ENCODE measurements around the gene CORO7.

The CORO7 gene

GRCh38 chr16:4316864-4317531, 99.4 kb downstream of the CORO7 start:
- Histone ChIP-seq H3K36me3 (ENCODE audit: control insufficient read depth, insufficient read depth, low read length) (no peaks in the 10 kb centered on the region), H2BK5ac (ENCODE audit: low read length) (no peak overlapping the region), H2BK120ac (ENCODE audit: low read depth, low read length) (no peak overlapping the region), H3K4me3 (ENCODE audit: low read length) (peak overlapping the region; percentile 23), H3K27ac (ENCODE audit: low read depth, low read length) (no peak overlapping the region), H3K9ac (ENCODE audit: low read length) (peak overlapping the region; percentile 70), H3K79me1 (ENCODE audit: low read length) (peaks cover 10% of the 10 kb centered on the region), H4K8ac (ENCODE audit: low read depth, low read length) (no peak overlapping the region), H3K79me2 (ENCODE audit: control insufficient read depth, insufficient read depth, low read length) (peaks cover 25% of the 10 kb centered on the region), H3K56ac (ENCODE audit: low read length) (peak overlapping the region; percentile 81), H3K23ac (ENCODE audit: low read length) (no peak overlapping the region), H3K4ac (ENCODE audit: low read depth, low read length) (no peak overlapping the region), H3K27me3 (ENCODE audit: insufficient read depth, low read length, poor library complexity) (no peaks in the 10 kb centered on the region), H3K18ac (ENCODE audit: low read length) (no peak overlapping the region), H3K4me1 (ENCODE audit: control insufficient read depth, low read depth, low read length) (peaks cover 2% of the 10 kb centered on the region), H3K4me2 (ENCODE audit: low read length) (peak overlapping the region; percentile 87), H2AK5ac (ENCODE audit: low read length) (no peak overlapping the region), H2BK15ac (replicated peaks; ENCODE audit: low read depth) (no peak overlapping the region), H4K5ac (ENCODE audit: low read length) (no peak overlapping the region)
- WGBS (ENCODE audit: extremely low coverage, insufficient coverage, low lambda C conversion rate): no CpG with 5 or more reads among the region's 20 CpGs
- DNase-seq: no peak

- WGBS (ENCODE audit: extremely low coverage, insufficient coverage, low lambda C conversion rate): no CpG with 5 or more reads among the region's 93 CpGs
- Histone ChIP-seq H4K8ac (ENCODE audit: low read depth, low read length) (no peak overlapping the region), H3K9ac (ENCODE audit: low read length) (peak overlapping the region; percentile 70), H3K79me2 (ENCODE audit: control insufficient read depth, insufficient read depth, low read length) (peaks cover 22% of the 10 kb centered on the region), H2BK5ac (ENCODE audit: low read length) (no peak overlapping the region), H3K79me1 (ENCODE audit: low read length) (peaks cover 8% of the 10 kb centered on the region), H3K56ac (ENCODE audit: low read length) (peak overlapping the region; percentile 81), H3K4ac (ENCODE audit: low read depth, low read length) (peak overlapping the region; percentile 77), H4K5ac (ENCODE audit: low read length) (no peak overlapping the region), H3K27ac (ENCODE audit: low read depth, low read length) (peak overlapping the region; percentile 37), H3K4me2 (ENCODE audit: low read length) (peak overlapping the region; percentile 87), H3K23ac (ENCODE audit: low read length) (no peak overlapping the region), H3K36me3 (ENCODE audit: control insufficient read depth, insufficient read depth, low read length) (no peaks in the 10 kb centered on the region), H3K4me1 (ENCODE audit: control insufficient read depth, low read depth, low read length) (peaks cover 2% of the 10 kb centered on the region), H3K18ac (ENCODE audit: low read length) (peak overlapping the region; percentile 86), H2BK15ac (replicated peaks; ENCODE audit: low read depth) (peak overlapping the region; percentile 14), H2BK120ac (ENCODE audit: low read depth, low read length) (no peak overlapping the region), H3K4me3 (ENCODE audit: low read length) (peak overlapping the region; percentile 23), H3K27me3 (ENCODE audit: insufficient read depth, low read length, poor library complexity) (no peaks in the 10 kb centered on the region), H2AK5ac (ENCODE audit: low read length) (no peak overlapping the region)
- peak; percentile 47 for DNase-seq
Measured at GRCh38 chr16:4316108-4316863, 100.1 kb downstream of the CORO7 start.

GRCh38 chr16:4315186-4316107, 100.9 kb downstream of the CORO7 start, which contains the start of gene GLIS2:
TSS of gene GLIS2 (plus strand) at chr16:4316067. CDS start at chr16:4332281, 16,214 bp downstream.
- Histone ChIP-seq H3K79me1 (ENCODE audit: low read length) (peaks cover 8% of the 10 kb centered on the region), H4K8ac (ENCODE audit: low read depth, low read length) (no peak within 1 kb of the TSS), H4K5ac (ENCODE audit: low read length) (no peak within 1 kb of the TSS), H2BK15ac (replicated peaks; ENCODE audit: low read depth) (peak within 1 kb of the TSS; percentile 14), H3K27me3 (ENCODE audit: insufficient read depth, low read length, poor library complexity) (no peaks in the 10 kb centered on the region), H3K4me3 (ENCODE audit: low read length) (peak within 1 kb of the TSS; percentile 23), H2AK5ac (ENCODE audit: low read length) (no peak within 1 kb of the TSS), H3K18ac (ENCODE audit: low read length) (peak within 1 kb of the TSS; percentile 96), H3K23ac (ENCODE audit: low read length) (no peak within 1 kb of the TSS), H3K4me2 (ENCODE audit: low read length) (peak within 1 kb of the TSS; percentile 87), H3K9ac (ENCODE audit: low read length) (peak within 1 kb of the TSS; percentile 70), H3K27ac (ENCODE audit: low read depth, low read length) (peak within 1 kb of the TSS; percentile 67), H3K36me3 (ENCODE audit: control insufficient read depth, insufficient read depth, low read length) (no peaks in the 10 kb centered on the region), H3K4me1 (ENCODE audit: control insufficient read depth, low read depth, low read length) (peaks cover 2% of the 10 kb centered on the region), H2BK5ac (ENCODE audit: low read length) (no peak within 1 kb of the TSS), H2BK120ac (ENCODE audit: low read depth, low read length) (no peak within 1 kb of the TSS), H3K4ac (ENCODE audit: low read depth, low read length) (peak within 1 kb of the TSS; percentile 77), H3K79me2 (ENCODE audit: control insufficient read depth, insufficient read depth, low read length) (peaks cover 19% of the 10 kb centered on the region), H3K56ac (ENCODE audit: low read length) (peak within 1 kb of the TSS; percentile 84)
- no CpG with 5 or more reads among the region's 115 CpGs for WGBS (ENCODE audit: extremely low coverage, insufficient coverage, low lambda C conversion rate)
- DNase-seq: peak; percentile 91

- Histone ChIP-seq H2BK15ac (replicated peaks; ENCODE audit: low read depth) (no peak overlapping the region), H4K5ac (ENCODE audit: low read length) (no peak overlapping the region), H3K9ac (ENCODE audit: low read length) (peak overlapping the region; percentile 64), H3K4me2 (ENCODE audit: low read length) (peak overlapping the region; percentile 2), H3K23ac (ENCODE audit: low read length) (no peak overlapping the region), H3K18ac (ENCODE audit: low read length) (peak overlapping the region; percentile 96), H3K79me1 (ENCODE audit: low read length) (peaks cover 6% of the 10 kb centered on the region), H4K8ac (ENCODE audit: low read depth, low read length) (no peak overlapping the region), H3K4ac (ENCODE audit: low read depth, low read length) (peak overlapping the region; percentile 77), H3K79me2 (ENCODE audit: control insufficient read depth, insufficient read depth, low read length) (peaks cover 16% of the 10 kb centered on the region), H3K56ac (ENCODE audit: low read length) (peak overlapping the region; percentile 45), H2BK120ac (ENCODE audit: low read depth, low read length) (no peak overlapping the region), H3K4me1 (ENCODE audit: control insufficient read depth, low read depth, low read length) (peaks cover 4% of the 10 kb centered on the region), H3K27me3 (ENCODE audit: insufficient read depth, low read length, poor library complexity) (no peaks in the 10 kb centered on the region), H3K27ac (ENCODE audit: low read depth, low read length) (no peak overlapping the region), H3K4me3 (ENCODE audit: low read length) (no peak overlapping the region), H2AK5ac (ENCODE audit: low read length) (no peak overlapping the region), H3K36me3 (ENCODE audit: control insufficient read depth, insufficient read depth, low read length) (no peaks in the 10 kb centered on the region), H2BK5ac (ENCODE audit: low read length) (no peak overlapping the region)
- peak; percentile 77 for DNase-seq
- no CpG with 5 or more reads among the region's 33 CpGs for WGBS (ENCODE audit: extremely low coverage, insufficient coverage, low lambda C conversion rate)
Measured at GRCh38 chr16:4314532-4315185, 101.7 kb downstream of the CORO7 start.

Measured in mesendoderm (in vitro differentiated cells).